ENCODE results near the gene JARID2.

- TF ChIP-seq ZNF263 (CRISPR knock-in tag; IDR thresholded peaks at IDR 0.05; ENCODE audit: low read depth) (no peak), CTCF (IDR thresholded peaks at IDR 0.05) (no peak), CREB1 (CRISPR knock-in tag; IDR thresholded peaks at IDR 0.05) (no peak)
Observed at GRCh38 chr6:15374119-15374518, 128.2 kb downstream of the JARID2 start.

Measured in WTC11 (cell line).